Activated CD4-positive, alpha-beta T cell treated with anti-CD3 and anti-CD28 coated beads, Interleukin-2, amount 50 U/mL, for 4 hours (primary cell): ENCODE data around the gene IRF3.

Experiments used
- DNase-seq, 2 experiments: peaks; one replicate each; pipeline ENCODE4 v3.0.0-alpha.2; 2020

IRF3 gene

GRCh38 chr19:49665036-49665350 is 664 bp downstream of the IRF3 start:
- no peak for DNase-seq

GRCh38 chr19:49664171-49665035 is 1.3 kb downstream of the IRF3 start:
- peak; percentile 92 to 95 for DNase-seq

- DNase-seq = no peak
Measured at GRCh38 chr19:49663224-49663623, 2.4 kb downstream of the IRF3 start.

- DNase-seq = no peak
Measured at GRCh38 chr19:49662011-49662410, 3.6 kb downstream of the IRF3 start.

- no peak for DNase-seq
Measured at GRCh38 chr19:49660338-49660961, 5.2 kb downstream of the IRF3 start.

- no peak for DNase-seq
Measured at GRCh38 chr19:49658566-49659442, 6.9 kb downstream of the IRF3 start.

GRCh38 chr19:49658139-49658517 is 7.5 kb downstream of the IRF3 start:
- DNase-seq = no peak

- no peak for DNase-seq
Measured at GRCh38 chr19:49657493-49658138, 8.0 kb downstream of the IRF3 start.

- DNase-seq = no peak
Measured at GRCh38 chr19:49656456-49657109, 9.1 kb downstream of the IRF3 start.

- DNase-seq = no peak
Measured at GRCh38 chr19:49655570-49656455, 9.8 kb downstream of the IRF3 start.

- DNase-seq = no peak
Measured at GRCh38 chr19:49654581-49654980, 11.1 kb downstream of the IRF3 start.

GRCh38 chr19:49653466-49653806 is 12.2 kb downstream of the IRF3 start:
- DNase-seq = no peak

GRCh38 chr19:49652551-49653465 is 12.8 kb downstream of the IRF3 start:
- no peak for DNase-seq

GRCh38 chr19:49651820-49652550 is 13.7 kb downstream of the IRF3 start:
- no peak for DNase-seq

- no peak for DNase-seq
Measured at GRCh38 chr19:49651029-49651819, 14.4 kb downstream of the IRF3 start.

- DNase-seq = no peak
Measured at GRCh38 chr19:49646586-49646985, 19.1 kb downstream of the IRF3 start.

- DNase-seq = no peak
Measured at GRCh38 chr19:49645995-49646394, 19.7 kb downstream of the IRF3 start.

- no peak for DNase-seq
Measured at GRCh38 chr19:49645592-49645991, 20.1 kb downstream of the IRF3 start.

GRCh38 chr19:49643466-49643865 is 22.2 kb downstream of the IRF3 start:
- no peak for DNase-seq
